Measurements from ENCODE around the gene RGL3.

The RGL3 gene

DNA sequence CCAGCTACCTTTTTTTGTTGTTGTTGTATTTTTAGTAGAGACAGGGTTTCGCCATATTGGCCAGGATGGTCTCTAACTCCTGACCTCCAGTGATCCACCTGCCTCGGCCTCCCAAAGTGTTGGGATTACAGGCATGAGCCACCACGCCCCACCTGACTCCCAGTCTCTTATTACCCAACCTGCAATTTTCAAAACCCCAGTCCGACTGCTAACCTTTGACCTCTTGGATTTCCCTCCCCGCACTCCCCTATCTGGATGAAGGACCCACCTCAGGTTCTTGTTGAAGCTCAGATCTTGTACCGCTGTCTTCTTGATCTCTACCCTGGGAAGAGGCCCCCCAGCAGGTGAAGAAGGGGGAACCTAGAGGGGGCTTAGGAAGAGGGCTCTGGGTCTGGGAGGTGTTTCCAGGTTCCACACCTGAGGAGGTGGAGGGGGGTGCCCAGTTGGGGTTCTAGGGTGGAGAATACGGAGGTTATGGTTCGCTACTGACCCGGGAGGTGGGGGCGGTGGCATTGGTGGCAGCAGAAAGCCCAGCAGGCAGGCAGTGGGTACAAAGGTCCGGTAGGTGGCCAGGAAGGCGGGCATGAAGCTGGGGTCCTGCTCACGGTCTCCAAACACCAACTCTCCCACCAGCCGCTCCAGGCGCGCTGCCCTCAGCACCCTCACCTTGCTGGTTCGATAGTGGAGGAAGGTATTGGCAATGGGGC is 2.6 kb downstream of the RGL3 start:
- TF ChIP-seq GATA2 (IDR thresholded peaks at IDR 0.05; ENCODE audit: low read depth, low read length) = no peak
- no peak for TF ChIP-seq GATA3 (IDR thresholded peaks at IDR 0.05; ENCODE audit: low read depth, low read length)

DNA sequence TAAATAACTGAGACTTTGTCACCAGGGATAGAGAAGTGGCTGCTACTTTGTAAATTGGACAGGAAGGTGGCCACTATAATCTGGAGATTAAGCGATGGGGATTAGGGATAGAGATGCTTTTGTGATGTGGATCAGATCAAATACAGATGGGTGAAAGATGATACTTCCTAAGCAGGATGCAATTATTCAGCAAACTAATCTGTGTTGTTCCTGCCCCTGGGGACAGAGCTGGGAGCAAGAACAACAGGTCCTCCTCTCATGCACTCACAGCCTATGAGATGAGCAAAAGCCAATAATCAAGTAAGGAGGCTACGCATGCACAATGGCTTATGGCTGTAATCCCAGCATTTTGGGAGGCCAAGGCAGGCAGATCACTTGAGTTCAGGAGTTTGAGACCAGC is 4.6 kb downstream of the RGL3 start:
- TF ChIP-seq GATA3 (IDR thresholded peaks at IDR 0.05; ENCODE audit: low read depth, low read length) (no peak), GATA2 (IDR thresholded peaks at IDR 0.05; ENCODE audit: low read depth, low read length) (no peak)

DNA sequence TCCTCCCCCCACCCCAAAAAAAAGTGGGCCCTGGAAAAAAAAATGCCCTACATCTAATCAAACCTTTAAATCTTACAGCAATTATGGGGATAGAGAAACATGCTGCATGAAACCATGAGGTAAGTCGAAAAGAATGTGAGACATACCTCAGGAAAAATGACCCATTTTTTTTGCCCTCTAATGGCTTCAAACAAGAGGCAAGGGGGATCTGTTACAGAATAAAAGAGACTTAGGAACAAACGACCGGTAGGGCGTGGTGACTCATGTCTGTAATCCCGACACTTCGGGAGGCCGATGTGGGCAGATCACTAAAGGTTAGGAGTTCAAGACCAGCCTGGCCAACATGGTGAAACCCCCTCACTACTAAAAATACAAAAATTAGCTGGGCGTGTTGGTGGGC is 8.4 kb downstream of the RGL3 start:
- TF ChIP-seq GATA3 (IDR thresholded peaks at IDR 0.05; ENCODE audit: low read depth, low read length) (no peak), GATA2 (IDR thresholded peaks at IDR 0.05; ENCODE audit: low read depth, low read length) (no peak)

DNA sequence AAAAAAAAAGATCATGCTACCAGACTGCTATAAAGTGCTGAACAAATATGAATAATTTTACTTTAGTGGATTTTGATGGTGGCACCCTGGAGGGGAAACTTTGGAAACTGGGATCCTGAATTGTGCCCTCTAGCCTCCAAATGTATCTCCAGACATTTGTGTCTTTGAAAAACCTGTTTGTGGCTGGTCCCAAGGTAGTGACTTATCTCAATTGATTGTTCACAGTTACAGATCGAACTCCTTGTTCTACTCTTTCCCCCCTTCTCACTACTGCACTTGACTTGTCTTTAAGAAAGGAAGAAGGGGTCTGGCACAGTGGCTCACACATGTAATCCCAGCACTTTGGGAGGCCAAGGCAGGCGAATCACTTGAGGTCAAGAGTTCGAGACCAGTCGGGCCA is 10.5 kb downstream of the RGL3 start:
- TF ChIP-seq GATA2 (IDR thresholded peaks at IDR 0.05; ENCODE audit: low read depth, low read length) = no peak
- no peak for TF ChIP-seq GATA3 (IDR thresholded peaks at IDR 0.05; ENCODE audit: low read depth, low read length)

DNA sequence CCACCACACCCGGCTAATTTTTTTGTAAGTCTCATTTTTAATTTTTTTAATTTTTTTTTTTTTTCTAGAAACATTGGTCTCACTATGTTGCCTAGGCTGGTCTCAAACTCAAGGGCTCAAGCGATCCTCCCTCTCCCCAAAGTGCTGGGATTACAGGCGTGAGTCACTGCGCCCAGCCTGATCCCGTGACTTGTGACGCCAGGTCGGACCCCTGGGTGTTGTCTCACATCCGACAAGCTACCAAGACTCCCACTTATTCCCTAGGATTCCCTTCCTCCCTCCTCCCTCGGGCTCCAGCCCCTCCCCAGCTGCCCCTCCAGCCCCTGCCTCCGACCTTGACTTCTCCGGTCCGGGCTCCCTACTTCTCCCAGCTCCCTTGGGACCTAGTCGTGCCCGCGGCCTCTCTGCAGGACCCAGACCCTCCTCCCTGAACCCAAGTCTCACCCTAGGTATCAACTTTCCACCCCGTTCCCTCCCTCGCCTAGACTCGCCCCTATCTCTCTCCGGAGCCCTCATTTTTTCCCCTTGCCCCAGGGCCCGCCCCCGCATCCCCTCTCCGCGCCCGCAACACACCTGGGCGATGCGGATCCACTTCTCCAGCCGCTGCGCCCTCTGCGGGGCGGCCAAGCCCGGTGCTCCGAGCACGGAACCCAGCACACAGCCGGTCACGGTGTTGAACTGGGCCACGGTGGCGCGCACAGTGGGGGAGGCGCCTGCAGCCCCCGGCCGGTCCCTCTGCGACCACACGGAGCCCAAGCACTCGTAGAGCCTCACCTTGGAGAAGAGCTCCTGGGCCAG is 13.1 kb downstream of the RGL3 start:
- TF ChIP-seq GATA3 (IDR thresholded peaks at IDR 0.05; ENCODE audit: low read depth, low read length) = no peak
- no peak for TF ChIP-seq GATA2 (IDR thresholded peaks at IDR 0.05; ENCODE audit: low read depth, low read length)

DNA sequence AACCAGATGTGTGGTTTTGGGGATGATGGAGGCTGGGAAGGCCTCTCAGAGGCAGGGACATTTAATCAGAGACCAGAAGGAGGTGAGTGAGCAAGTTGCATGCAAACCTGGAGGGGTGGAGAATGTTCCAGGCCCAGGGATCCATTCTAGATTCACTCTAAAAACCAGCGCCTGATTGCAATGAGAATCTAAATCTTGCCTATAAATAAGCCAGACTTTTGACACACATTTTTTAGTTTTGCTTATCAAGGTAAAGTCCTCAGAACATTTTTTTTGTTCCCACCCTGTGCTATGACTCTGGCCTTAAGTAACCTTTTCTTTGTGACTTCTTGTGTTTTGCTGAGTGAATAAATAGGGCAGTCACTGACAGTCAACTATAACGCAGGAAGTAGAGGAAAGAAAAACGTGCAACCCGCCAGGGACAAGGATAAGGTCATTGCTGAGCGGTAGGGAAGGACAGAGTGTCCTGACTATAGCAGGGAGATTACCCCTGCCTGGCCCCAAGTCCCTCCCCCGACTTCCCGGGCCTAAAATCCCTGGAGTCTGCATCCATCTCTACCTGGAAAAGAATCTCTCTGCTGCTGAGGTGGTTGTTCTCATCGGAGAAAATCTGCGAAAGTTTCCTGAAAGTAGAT is 14.4 kb downstream of the RGL3 start:
- TF ChIP-seq GATA2 (IDR thresholded peaks at IDR 0.05; ENCODE audit: low read depth, low read length) = no peak
- no peak for TF ChIP-seq GATA3 (IDR thresholded peaks at IDR 0.05; ENCODE audit: low read depth, low read length)

DNA sequence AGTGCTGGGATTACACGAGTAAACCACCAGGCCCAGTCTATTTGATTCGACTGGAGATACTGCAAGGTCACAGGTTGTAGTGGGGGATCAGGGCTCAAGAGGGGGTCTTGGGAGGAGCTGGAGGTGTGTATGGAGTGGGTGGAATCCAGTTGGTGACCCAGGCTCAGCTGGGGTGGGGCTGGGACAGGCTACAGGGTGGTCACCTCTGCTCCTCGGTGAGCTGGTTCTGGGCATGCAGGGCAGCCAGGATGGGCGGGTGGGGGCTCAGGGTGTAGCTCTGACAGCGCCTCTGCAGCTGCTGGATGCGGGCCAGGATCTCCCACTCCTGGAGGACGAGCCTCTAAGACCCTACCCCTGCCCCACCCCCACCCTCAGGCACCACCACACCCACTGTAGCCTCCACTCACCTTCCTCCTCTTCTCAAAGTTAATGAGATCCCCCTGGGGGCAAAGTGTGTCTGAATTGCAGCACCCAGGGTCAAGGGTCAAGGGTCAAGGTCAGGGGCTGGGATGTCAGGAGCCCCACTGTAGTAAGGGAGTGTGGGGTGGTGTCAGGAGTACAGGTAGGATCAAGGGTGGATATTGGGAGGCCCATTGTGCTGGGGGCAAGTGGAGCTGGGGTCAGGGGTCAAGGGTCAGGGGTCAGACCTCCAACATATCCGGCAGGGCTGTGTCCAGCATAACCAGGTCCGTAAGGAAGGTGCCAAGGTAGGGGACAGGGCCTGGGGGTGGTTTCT is 17.1 kb downstream of the RGL3 start:
- TF ChIP-seq GATA2 (IDR thresholded peaks at IDR 0.05; ENCODE audit: low read depth, low read length) (no peak), GATA3 (IDR thresholded peaks at IDR 0.05; ENCODE audit: low read depth, low read length) (no peak)

DNA sequence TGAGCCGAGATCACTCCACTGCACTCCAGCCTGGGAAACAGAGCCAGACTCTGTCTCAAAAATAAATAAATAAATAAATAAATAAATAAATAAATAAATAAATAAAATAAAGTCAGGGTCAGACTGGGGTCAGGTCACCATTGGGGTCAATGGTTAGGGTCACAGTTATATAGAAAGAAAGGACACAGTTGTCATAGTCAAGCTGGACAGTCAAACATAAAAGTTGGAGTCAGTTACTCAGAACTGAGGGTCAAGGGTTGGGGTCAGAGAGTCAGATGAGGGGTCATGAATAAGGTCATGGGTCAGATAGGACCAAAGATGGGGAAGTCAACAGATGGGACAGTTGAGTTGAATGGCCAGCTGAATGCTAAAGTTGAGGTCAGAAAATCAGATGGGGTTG is 18.3 kb downstream of the RGL3 start:
- no peak for TF ChIP-seq GATA2 (IDR thresholded peaks at IDR 0.05; ENCODE audit: low read depth, low read length)
- TF ChIP-seq GATA3 (IDR thresholded peaks at IDR 0.05; ENCODE audit: low read depth, low read length) = no peak

DNA sequence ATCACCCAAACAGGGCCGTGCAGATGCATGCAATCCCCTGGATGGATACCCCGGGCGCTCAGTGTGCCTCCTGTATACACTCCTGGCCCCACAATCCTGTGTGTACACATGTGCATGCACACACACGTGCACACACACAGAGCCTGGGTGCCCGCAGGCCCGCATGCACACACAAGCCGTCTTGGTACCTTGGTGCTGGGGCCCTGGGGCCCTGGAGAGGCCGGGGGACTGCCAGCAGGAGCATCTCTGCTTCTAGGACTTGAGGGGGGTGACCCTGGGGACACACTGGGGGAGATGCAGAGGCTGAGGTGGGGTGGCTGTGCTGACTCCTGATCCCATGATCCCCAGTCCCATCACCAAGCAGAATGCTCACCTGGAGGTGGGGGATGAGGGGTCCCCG is 19.4 kb downstream of the RGL3 start:
- no peak for TF ChIP-seq GATA3 (IDR thresholded peaks at IDR 0.05; ENCODE audit: low read depth, low read length)

DNA sequence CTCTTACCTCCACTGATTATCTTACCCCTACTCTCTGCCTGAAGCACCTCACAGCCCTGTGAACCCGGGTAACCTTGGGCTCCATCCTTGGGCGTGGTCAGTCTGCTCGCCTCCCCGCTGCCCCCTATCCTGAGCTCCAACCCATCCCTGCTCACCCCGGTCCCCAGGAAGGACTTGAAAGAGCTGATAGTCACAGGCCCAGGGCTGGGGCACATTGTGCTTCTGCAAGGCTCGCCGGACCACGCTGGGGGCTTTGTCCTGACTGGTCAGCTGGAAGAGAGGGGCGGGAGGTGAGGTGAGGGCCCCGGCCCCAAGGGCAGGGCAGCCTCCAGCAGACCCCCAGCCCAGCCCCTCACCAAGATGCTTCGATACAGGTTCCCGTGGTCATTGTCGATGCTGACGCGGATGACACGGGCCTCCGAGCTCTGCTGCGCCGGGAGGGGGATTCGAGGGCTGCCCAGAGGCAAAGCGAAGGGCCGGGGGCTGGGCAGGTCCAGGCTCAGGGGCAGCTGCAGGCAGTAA is 22.0 kb downstream of the RGL3 start:
- TF ChIP-seq GATA2 (IDR thresholded peaks at IDR 0.05; ENCODE audit: low read depth, low read length) (no peak), GATA3 (IDR thresholded peaks at IDR 0.05; ENCODE audit: low read depth, low read length) (no peak)

DNA sequence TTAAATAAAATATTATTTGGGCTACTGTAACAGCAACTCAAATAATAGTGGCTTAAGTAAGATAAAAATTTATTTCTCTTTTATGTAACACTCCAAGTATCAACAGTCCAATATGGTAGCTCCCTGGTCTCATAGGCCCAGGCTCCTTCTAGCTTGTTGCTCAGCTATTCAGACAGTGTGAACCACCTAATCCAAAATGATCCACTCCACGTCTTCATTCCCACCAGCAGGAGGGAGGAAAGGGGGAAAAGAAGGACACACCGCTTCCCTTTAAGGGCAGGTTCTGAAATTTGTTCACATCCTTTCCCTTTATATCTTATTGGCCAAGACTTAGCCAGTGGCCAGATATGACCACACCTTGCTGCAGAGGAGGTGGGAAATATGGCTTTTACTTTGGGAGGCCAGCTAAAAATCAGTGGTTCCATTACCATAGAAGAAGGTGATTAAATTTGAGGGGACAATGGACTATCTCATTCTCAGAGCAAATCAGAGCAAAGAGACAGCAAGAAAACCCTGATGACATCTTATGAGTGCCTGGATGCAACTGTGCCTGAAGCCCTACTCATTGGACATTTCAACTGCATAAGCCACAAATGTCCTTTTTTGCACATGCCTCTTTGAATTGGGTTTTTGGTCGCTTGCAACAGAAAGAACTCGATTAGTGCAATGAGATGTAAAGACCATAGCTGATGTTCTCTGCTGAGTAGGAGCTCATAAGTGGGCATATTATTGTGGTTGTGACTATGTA is 28.0 kb downstream of the RGL3 start:
- TF ChIP-seq GATA3 (IDR thresholded peaks at IDR 0.05; ENCODE audit: low read depth, low read length) = no peak

DNA sequence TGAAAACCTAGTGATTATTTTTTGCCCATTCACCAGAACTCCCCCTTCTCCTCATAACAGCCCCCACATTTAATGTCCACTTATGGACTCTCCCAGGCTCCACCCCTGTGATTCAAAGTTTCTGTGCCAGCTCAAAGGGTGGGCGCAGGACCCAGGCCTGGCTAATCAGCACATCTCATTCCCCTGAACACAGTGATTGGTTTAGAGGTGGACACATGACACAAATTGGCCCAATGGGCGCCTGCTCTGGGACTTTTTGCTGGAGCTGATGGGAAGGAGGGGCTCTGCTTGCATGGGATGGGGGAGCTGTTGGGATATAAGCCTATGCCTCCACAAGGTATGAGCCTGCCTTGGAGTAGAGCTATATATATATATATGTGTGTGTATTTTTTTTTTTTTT is 28.8 kb downstream of the RGL3 start:
- TF ChIP-seq GATA3 (IDR thresholded peaks at IDR 0.05; ENCODE audit: low read depth, low read length) (no peak), GATA2 (IDR thresholded peaks at IDR 0.05; ENCODE audit: low read depth, low read length) (no peak)

Measured in SH-SY5Y (cell line).